H1 (cell line): Measurements from ENCODE around the gene CREB3L1. TPM values are rescaled to one million over a fixed set of nuclear protein-coding genes. Genes with fewer than 3 reads are reported as not detected.
A peak's percentile ranks its signal among the peaks of the same experiment; 100 is the strongest.

Experiments used
- CTCF ChIA-PET: fragments of 300-600 bp; sonication (Branson Sonifier 250); formaldehyde crosslinking; loops from one replicate; lab custom pipeline; 2021; ENCODE audit not compliant: partially characterized antibody; lab: Charles Lee
- POLR2A ChIA-PET: fragments of 300-600 bp; sonication (Branson Sonifier 250); formaldehyde crosslinking; loops from one replicate; lab custom pipeline; 2021; ENCODE audit warnings: inconsistent platforms; ENCODE audit not compliant: partially characterized antibody; lab: Charles Lee
- DNase-seq, 2 experiments: peaks; one replicate each; pipeline versions ENCODE4 v3.0.0 to v3.0.0-alpha.2; 2010 to 2022; ENCODE audit warnings: low spot score in 2 of 2, low read depth in 1 of 2, mixed read lengths in 1 of 2
- FAIRE-seq: peaks from 2 replicates; lab custom pipeline; 2011; peaks lifted over from hg19 to GRCh38; lab: Jason Lieb, UNC
- H2AFZ ChIP-seq: 2 replicates; pipeline ENCODE4 v1.8.1; 2012; ENCODE audit warnings: low read length, inconsistent platforms
- H2AK5ac ChIP-seq: 2 replicates; pipeline ENCODE4 v1.6.1; 2013; ENCODE audit warnings: low read depth, low read length
- H2BK120ac ChIP-seq: replicated peaks from 2 replicates; pipeline ENCODE3; 2013; ENCODE audit warnings: low read depth, low read length, inconsistent platforms
- H2BK12ac ChIP-seq: 2 replicates; pipeline ENCODE4 v1.6.1; 2013; ENCODE audit warnings: low read depth, low read length
- H2BK15ac ChIP-seq: 2 replicates; pipeline ENCODE4 v1.6.1; 2013; ENCODE audit warnings: low read length
- H2BK20ac ChIP-seq: 2 replicates; pipeline ENCODE4 v1.6.1; 2013; ENCODE audit warnings: low read length
- H2BK5ac ChIP-seq: 2 replicates; pipeline ENCODE4 v1.6.1; 2013; ENCODE audit warnings: low read depth, low read length
- H3K14ac ChIP-seq: 2 replicates; pipeline ENCODE4 v1.6.1; 2013; ENCODE audit warnings: inconsistent platforms; ENCODE audit not compliant: insufficient read length
- H3K18ac ChIP-seq: 2 replicates; pipeline ENCODE4 v1.6.1; 2013; ENCODE audit warnings: low read length; ENCODE audit errors: extremely low read depth
- H3K23ac ChIP-seq: 2 replicates; pipeline ENCODE4 v1.6.1; 2013; ENCODE audit warnings: inconsistent platforms; ENCODE audit not compliant: insufficient read length
- H3K23me2 ChIP-seq: 2 replicates; pipeline ENCODE4 v1.6.1; 2013; ENCODE audit warnings: low read depth, low read length
- H3K27ac ChIP-seq: 2 replicates; pipeline ENCODE4 v1.6.1; 2011; ENCODE audit warnings: low read depth, low read length, inconsistent platforms
- H3K27me3 ChIP-seq, 4 experiments: replicated peaks in 1 of 4; 1 replicate in 1 of 4; 2 replicates in 3 of 4; pipeline versions ENCODE4 v1.6.1 to v1.8.1; 2011 to 2013; ENCODE audit warnings: low read length in 3 of 4, mild to moderate bottlenecking in 3 of 4, inconsistent platforms in 2 of 4, mixed read lengths in 2 of 4, moderate library complexity in 1 of 4; ENCODE audit not compliant: control insufficient read depth in 3 of 4, insufficient read depth in 3 of 4; ENCODE audit errors: extremely low read depth in 1 of 4
- H3K36me3 ChIP-seq, 4 experiments: 2 replicates each; pipeline versions ENCODE4 v1.6.1 to v1.8.1; 2011 to 2013; ENCODE audit warnings: mild to moderate bottlenecking in 4 of 4, low read length in 3 of 4, moderate library complexity in 2 of 4, control low read depth in 1 of 4, inconsistent platforms in 1 of 4; ENCODE audit not compliant: insufficient read depth in 4 of 4, control insufficient read depth in 2 of 4
- H3K4ac ChIP-seq: replicated peaks from 2 replicates; pipeline ENCODE3; 2013; ENCODE audit warnings: low read length, low read depth, mixed read lengths, inconsistent platforms; ENCODE audit not compliant: insufficient read length
- H3K4me1 ChIP-seq, 4 experiments: replicated peaks in 1 of 4; 1 replicate in 1 of 4; 2 replicates in 3 of 4; pipeline versions ENCODE4 v1.6.1 to v1.8.1; 2011 to 2013; ENCODE audit warnings: low read length in 3 of 4, inconsistent platforms in 2 of 4, mixed read lengths in 1 of 4; ENCODE audit not compliant: insufficient read depth in 4 of 4, control insufficient read depth in 3 of 4
- H3K4me2 ChIP-seq, 2 experiments: 2 replicates each; pipeline versions ENCODE4 v1.6.1 to v1.8.1; 2011 to 2013; ENCODE audit warnings: low read depth in 2 of 2, low read length in 2 of 2, control low read depth in 1 of 2, inconsistent platforms in 1 of 2, mild to moderate bottlenecking in 1 of 2; ENCODE audit not compliant: insufficient read depth in 1 of 2
- H3K4me3 ChIP-seq, 4 experiments: fragments of 200-600, 300-600 bp in 1 of 4; sonication (generic), shearing (Covaris generic), sonication (Bioruptor Twin) in 1 of 4; 2 replicates each; pipeline versions ENCODE4 v1.5.1 to v1.8.1; 2011 to 2016; ENCODE audit warnings: low read length in 4 of 4, low read depth in 3 of 4, control low read depth in 2 of 4, inconsistent platforms in 2 of 4, mild to moderate bottlenecking in 2 of 4, mixed read lengths in 1 of 4, moderate library complexity in 1 of 4; ENCODE audit not compliant: insufficient read depth in 2 of 4; ENCODE audit errors: extremely low read depth in 1 of 4
- H3K56ac ChIP-seq: replicated peaks from 2 replicates; pipeline ENCODE3; 2013; ENCODE audit warnings: low read depth, mild to moderate bottlenecking, mixed read lengths, low read length, inconsistent platforms; ENCODE audit not compliant: insufficient read length
- H3K79me1 ChIP-seq: 2 replicates; pipeline ENCODE4 v1.6.1; 2013; ENCODE audit warnings: low read depth, low read length, control low read depth
- H3K79me2 ChIP-seq, 2 experiments: 2 replicates each; pipeline versions ENCODE4 v1.6.1 to v1.8.1; 2012 to 2013; ENCODE audit warnings: low read length in 2 of 2, mild to moderate bottlenecking in 2 of 2, inconsistent platforms in 1 of 2; ENCODE audit not compliant: insufficient read depth in 2 of 2, control insufficient read depth in 1 of 2
- H3K9ac ChIP-seq, 4 experiments: replicated peaks in 1 of 4; 1 replicate in 1 of 4; 2 replicates in 3 of 4; pipeline versions ENCODE4 v1.6.1 to v1.8.1; 2011 to 2013; ENCODE audit warnings: low read depth in 3 of 4, low read length in 3 of 4, control low read depth in 2 of 4, mild to moderate bottlenecking in 2 of 4, moderate library complexity in 2 of 4, inconsistent platforms in 1 of 4; ENCODE audit errors: extremely low read depth in 1 of 4
- H3K9me3 ChIP-seq, 2 experiments: 2 replicates each; pipeline versions ENCODE4 v1.6.1 to v1.8.1; 2012 to 2013; ENCODE audit warnings: mild to moderate bottlenecking in 2 of 2, moderate library complexity in 2 of 2, control low read depth in 1 of 2, inconsistent platforms in 1 of 2, low read depth in 1 of 2, low read length in 1 of 2, mixed read lengths in 1 of 2; ENCODE audit not compliant: insufficient read depth in 2 of 2
- H4K20me1 ChIP-seq, 2 experiments: replicated peaks in 1 of 2; 2 replicates each; pipeline versions ENCODE3 to v1.8.1; 2011 to 2013; ENCODE audit warnings: inconsistent platforms in 2 of 2, low read length in 2 of 2, mild to moderate bottlenecking in 1 of 2; ENCODE audit not compliant: insufficient read depth in 2 of 2, control insufficient read depth in 1 of 2
- H4K5ac ChIP-seq: 2 replicates; pipeline ENCODE4 v1.6.1; 2013; ENCODE audit warnings: low read length, low read depth, mixed read lengths, inconsistent platforms; ENCODE audit not compliant: insufficient read length
- H4K8ac ChIP-seq: 2 replicates; pipeline ENCODE4 v1.8.0; 2013; ENCODE audit warnings: mild to moderate bottlenecking, moderate library complexity, low read length, inconsistent platforms; ENCODE audit not compliant: insufficient read depth; ENCODE audit errors: extremely low read depth
- H4K91ac ChIP-seq: replicated peaks from 2 replicates; pipeline ENCODE3; 2013; ENCODE audit warnings: low read length, mixed read lengths, inconsistent platforms; ENCODE audit not compliant: insufficient read length
- WGBS, 2 experiments: shearing (Covaris generic) in 1 of 2; methylation state at CpG; one replicate each; pipeline versions ENCODE4 v1.1.6 to v1.1.7; 2013 to 2015; ENCODE audit warnings: low lambda C conversion rate in 2 of 2, mixed read lengths in 2 of 2, inconsistent platforms in 1 of 2, low coverage in 1 of 2, missing lambda C conversion rate in 1 of 2; ENCODE audit not compliant: insufficient replicate concordance in 2 of 2, insufficient coverage in 1 of 2, insufficient read length in 1 of 2; ENCODE audit errors: extremely low coverage in 1 of 2, missing lambda C conversion rate in 1 of 2; 5-methylcytosine and 5-hydroxymethylcytosine counted together
- polyA plus RNA-seq, 7 experiments: library from polyadenylated mRNA; depleted of rRNA in 3 of 7; stranded (reverse) in 5 of 7; unstranded in 2 of 7; fragments of >200 nt in 5 of 7; fragments of 200-250 nt in 2 of 7; gene quantifications; 1 replicate in 5 of 7; 2 replicates in 1 of 7; 4 replicates in 1 of 7; pipeline versions ENCODE4 v1.2.1 to v1.2.3, GENCODE V29; 2011 to 2013; ENCODE audit warnings: missing spikeins in 2 of 7, mixed read lengths in 2 of 7
- total RNA-seq: library from RNA; stranded (reverse); fragmentation: NEBNext Ultra II Directional; extraction: Animal tissue kit (Norgen Biotek cat#: 25700); gene quantifications from 2 replicates; pipeline ENCODE4 v1.2.1, GENCODE V29; 2021

CREB3L1 gene
- total and polyA plus RNA-seq, 2 of the 8 experiments (the other 6 are each of a cell fraction or from before 2014, with no cell fraction given), result 4.1 to 12.7 TPM

- Histone ChIP-seq H3K56ac (no peak overlapping the region), H2AK5ac (peak overlapping the region; percentile 29; the same call in 1 of the 2 replicates), H3K36me3 (no peaks in the 10 kb centered on the region), H3K18ac (no peak overlapping the region; the same call in 1 of the 2 replicates), H4K8ac (no peak overlapping the region), H3K23ac (no peak overlapping the region), H3K4me1 (peaks cover 4 to 37% (median 23%) of the 10 kb centered on the region in 4 experiments), H3K4me3 (no peak overlapping the region), H3K9ac (no peak overlapping the region), H3K14ac (no peak overlapping the region), H2BK5ac (no peak overlapping the region), H4K20me1 (no peaks in the 10 kb centered on the region), H2BK12ac (peak overlapping the region; percentile 65; the same call in 1 of the 2 replicates), H4K91ac (peak overlapping the region; percentile 14), H3K27me3 (peaks cover 14 to 44% (median 39%) of the 10 kb centered on the region in 4 experiments), H3K9me3 (no peaks in the 10 kb centered on the region), H2BK15ac (peak overlapping the region; percentile 75), H4K5ac (no peak overlapping the region), H3K23me2 (peaks cover 8% of the 10 kb centered on the region; the same call in 1 of the 2 replicates), H3K79me2 (no peaks in the 10 kb centered on the region), H3K4ac (no peak overlapping the region), H3K4me2 (no peak overlapping the region; a peak in 1 of 4 replicates), H2AFZ (no peak overlapping the region), H2BK120ac (no peak overlapping the region), H3K27ac (no peak overlapping the region), H2BK20ac (peak overlapping the region; percentile 73; the same call in 1 of the 2 replicates), H3K79me1 (no peaks in the 10 kb centered on the region)
- DNase-seq (no peak), FAIRE-seq (no peak)
- POLR2A ChIA-PET, result interaction anchor here (0.6 to 3.2 kb wide), 13 partner anchors 8 to 202 kb away, joined by 3 to 15 read pairs (median 6); partner anchors contain the start of gene DGKZ
- 84% methylated on average over 5 of the region's 5 CpGs; no CpG with 5 or more reads in 1 of the 2 experiments for WGBS, 2 experiments
- CTCF ChIA-PET, result interaction anchor here (0.8 to 42.5 kb wide), 11 partner anchors 17 to 207 kb away, joined by 3 to 1004 read pairs (median 4); partner anchors contain the start of genes DGKZ and MDK
These were observed 54.0 kb downstream of the CREB3L1 start for GRCh38 chr11:46331282-46331984.
